IMR-90 (cell line): ENCODE data around the gene ADORA2A. TPM values are rescaled to one million over a fixed set of nuclear protein-coding genes. Genes with fewer than 3 reads are reported as not detected.

ENCODE experiments used
- ATAC-seq: fragments of 200-7000 bp; cut with Tn5 transposase; 2 replicates; pipeline ENCODE4 v1.9.1; 2020; ENCODE audit warnings: low read depth, mild to moderate bottlenecking, moderate library complexity
- BruUV-seq: library from RNA; stranded (reverse); fragments of 400-500 nt; replicated peaks from 2 replicates; lab custom pipeline; 2021; lab: Mats Ljungman, UMichigan
- CTCF ChIA-PET: fragments of 300-600 bp; formaldehyde crosslinking; extraction: SDS; loops from one replicate; lab custom pipeline; 2021; ENCODE audit warnings: antibody characterized with exemption; lab: Yijun Ruan, JAX
- POLR2A ChIA-PET: fragments of 300-600 bp; sonication (Branson Sonifier 250); formaldehyde crosslinking; loops from one replicate; lab custom pipeline; 2022; ENCODE audit warnings: antibody characterized with exemption; ENCODE audit not compliant: unreplicated experiment; lab: Charles Lee
- DNase-seq: peaks from one replicate; pipeline ENCODE4 v3.0.0; 2013
- H2AFZ ChIP-seq: replicated peaks from 2 replicates; pipeline ENCODE3; 2013; ENCODE audit warnings: low read length, mild to moderate bottlenecking; ENCODE audit not compliant: poor library complexity
- H2AK5ac ChIP-seq: 2 replicates; pipeline ENCODE4 v1.6.1; 2013; ENCODE audit warnings: low read depth, low read length, inconsistent platforms
- H2AK9ac ChIP-seq: replicated peaks from 2 replicates; pipeline ENCODE3; 2013; ENCODE audit warnings: mild to moderate bottlenecking, low read depth, low read length, moderate library complexity; ENCODE audit not compliant: poor library complexity
- H2BK120ac ChIP-seq: 2 replicates; pipeline ENCODE4 v1.6.1; 2013; ENCODE audit warnings: low read depth, low read length, inconsistent platforms
- H2BK15ac ChIP-seq: 3 replicates; pipeline ENCODE4 v1.6.1; 2013; ENCODE audit warnings: low read depth, low read length, inconsistent platforms
- H2BK20ac ChIP-seq: 2 replicates; pipeline ENCODE4 v1.6.1; 2013; ENCODE audit warnings: low read depth, mild to moderate bottlenecking, inconsistent platforms, low read length, moderate library complexity
- H2BK5ac ChIP-seq: 2 replicates; pipeline ENCODE4 v1.6.1; 2013; ENCODE audit warnings: mild to moderate bottlenecking, low read depth, low read length, inconsistent platforms; ENCODE audit not compliant: poor library complexity, severe bottlenecking
- H3K14ac ChIP-seq: replicated peaks from 2 replicates; pipeline ENCODE4 v1.6.1; 2013; ENCODE audit warnings: low read depth, low read length, inconsistent platforms
- H3K18ac ChIP-seq: 2 replicates; pipeline ENCODE4 v1.6.1; 2013; ENCODE audit warnings: low read depth, low read length, control low read depth
- H3K23ac ChIP-seq: 2 replicates; pipeline ENCODE4 v1.6.1; 2013; ENCODE audit warnings: low read depth, low read length, inconsistent platforms
- H3K27ac ChIP-seq: 2 replicates; pipeline ENCODE4 v1.5.1; 2013; ENCODE audit warnings: mild to moderate bottlenecking, control low read depth, low read length; ENCODE audit not compliant: insufficient read depth
- H3K27me3 ChIP-seq: 2 replicates; pipeline ENCODE4 v1.6.1; 2013; ENCODE audit warnings: low read length; ENCODE audit not compliant: control insufficient read depth, insufficient read depth
- H3K36me3 ChIP-seq: 2 replicates; pipeline ENCODE4 v1.6.1; 2013; ENCODE audit warnings: low read length, mixed read lengths; ENCODE audit not compliant: control insufficient read depth, insufficient read depth
- H3K4ac ChIP-seq: 2 replicates; pipeline ENCODE4 v1.6.1; 2013; ENCODE audit warnings: low read depth, low read length, inconsistent platforms
- H3K4me1 ChIP-seq: 2 replicates; pipeline ENCODE4 v1.6.1; 2013; ENCODE audit warnings: low read length, mixed read lengths; ENCODE audit not compliant: control insufficient read depth, insufficient read depth
- H3K4me2 ChIP-seq: 2 replicates; pipeline ENCODE4 v1.6.1; 2013; ENCODE audit warnings: low read depth, mild to moderate bottlenecking, control low read depth, low read length, moderate library complexity
- H3K4me3 ChIP-seq: 2 replicates; pipeline ENCODE4 v1.5.1; 2013; ENCODE audit warnings: low read depth, mild to moderate bottlenecking, control low read depth, low read length, moderate library complexity; ENCODE audit not compliant: insufficient read depth
- H3K56ac ChIP-seq: 2 replicates; pipeline ENCODE4 v1.6.1; 2013; ENCODE audit warnings: low read length, inconsistent platforms; ENCODE audit not compliant: insufficient read depth; ENCODE audit errors: extremely low read depth
- H3K79me1 ChIP-seq, 2 experiments: 2 replicates each; pipeline ENCODE4 v1.6.1; 2013; ENCODE audit warnings: low read length in 2 of 2, inconsistent platforms in 1 of 2, low read depth in 1 of 2
- H3K9ac ChIP-seq: 2 replicates; pipeline ENCODE4 v1.6.1; 2013; ENCODE audit warnings: low read depth, low read length, control low read depth
- H3K9me1 ChIP-seq: 2 replicates; pipeline ENCODE4 v1.6.1; 2013; ENCODE audit warnings: low read length, inconsistent platforms; ENCODE audit not compliant: insufficient read depth
- H3K9me3 ChIP-seq: 2 replicates; pipeline ENCODE4 v1.6.1; 2013; ENCODE audit warnings: low read length; ENCODE audit not compliant: control insufficient read depth, insufficient read depth
- H4K20me1 ChIP-seq: 2 replicates; pipeline ENCODE4 v1.6.1; 2013; ENCODE audit warnings: low read length, inconsistent platforms; ENCODE audit not compliant: insufficient read depth
- H4K5ac ChIP-seq: 2 replicates; pipeline ENCODE4 v1.6.1; 2013; ENCODE audit warnings: mild to moderate bottlenecking, low read depth, low read length, control low read depth
- H4K8ac ChIP-seq, 2 experiments: 2 replicates each; pipeline ENCODE4 v1.6.1; 2013; ENCODE audit warnings: low read depth in 2 of 2, low read length in 2 of 2, control low read depth in 1 of 2, inconsistent platforms in 1 of 2
- H4K91ac ChIP-seq: 2 replicates; pipeline ENCODE4 v1.6.1; 2013; ENCODE audit warnings: low read depth, low read length, inconsistent platforms; ENCODE audit not compliant: insufficient read depth
- CHD1 ChIP-seq: IDR thresholded peaks from 2 replicates; pipeline ENCODE4 v1.6.1; 2012; ENCODE audit warnings: low read depth, low read length, improper control_type of control experiment
- MAFK ChIP-seq: IDR thresholded peaks from 2 replicates; pipeline ENCODE4 v1.6.1; 2012; ENCODE audit warnings: low read depth, low read length, improper control_type of control experiment
- MAZ ChIP-seq: IDR thresholded peaks from 2 replicates; pipeline ENCODE4 v1.6.1; 2012; ENCODE audit warnings: low read depth, mild to moderate bottlenecking, low read length, improper control_type of control experiment, moderate library complexity, borderline replicate concordance
- NFE2L2 ChIP-seq: fragments of 150-350 bp; IDR thresholded peaks from 2 replicates; pipeline ENCODE4 v1.6.1; 2016; ENCODE audit warnings: low read depth, mild to moderate bottlenecking, low read length
- RAD21 ChIP-seq: IDR thresholded peaks from 2 replicates; pipeline ENCODE4 v1.6.1; 2012; ENCODE audit warnings: low read length, improper control_type of control experiment
- RCOR1 ChIP-seq: IDR thresholded peaks from 2 replicates; pipeline ENCODE4 v1.6.1; 2012; ENCODE audit warnings: mild to moderate bottlenecking, low read length, improper control_type of control experiment; ENCODE audit not compliant: insufficient replicate concordance
- RFX5 ChIP-seq: IDR thresholded peaks from 2 replicates; pipeline ENCODE4 v1.8.0; 2012; ENCODE audit warnings: low read depth, mild to moderate bottlenecking, low read length, moderate library complexity
- USF2 ChIP-seq: fragments of 150-350 bp; IDR thresholded peaks from 2 replicates; pipeline ENCODE4 v1.6.1; 2017; ENCODE audit warnings: mild to moderate bottlenecking, antibody characterized with exemption, low read length, low read depth
- WGBS, 2 experiments: methylation state at CpG; one replicate each; pipeline versions ENCODE4 v1.1.5 to v1.1.7; 2013; ENCODE audit warnings: missing lambda C conversion rate in 2 of 2; ENCODE audit not compliant: insufficient read length in 1 of 2; ENCODE audit errors: extremely low coverage in 2 of 2; 5-methylcytosine and 5-hydroxymethylcytosine counted together
- dilution Hi-C: fragments of 300-500 bp; cut with HindIII; formaldehyde crosslinking; loops from one replicate; pipeline ENCODE4 v1.14.3; 2018; ENCODE audit warnings: low sequenced_read_pairs; ENCODE audit not compliant: unreplicated experiment
- in situ Hi-C: fragments of 300-500 bp; cut with MboI; formaldehyde crosslinking; loops from 3 replicates; pipeline ENCODE4 v1.14.3; 2019; ENCODE audit warnings: low sequenced_read_pairs, inconsistent platforms, mixed read lengths
- intact Hi-C: fragments of 100-400 bp; cut with micrococcal nuclease; formaldehyde crosslinking; loops from 2 replicates; pipeline ENCODE4 v1.10.0; 2022
- polyA plus RNA-seq, 3 experiments: library from polyadenylated mRNA; depleted of rRNA; stranded (reverse); fragments of >200 nt; gene quantifications; 2 replicates each; pipeline ENCODE4 v1.2.3, GENCODE V29; 2012; ENCODE audit warnings: low replicate concordance in 1 of 3
- total RNA-seq: library from RNA; depleted of rRNA; stranded (reverse); fragments of >200 nt; gene quantifications from 2 replicates; pipeline ENCODE4 v1.2.3, GENCODE V29; 2012

Gene ADORA2A
- total and polyA plus RNA-seq, 2 of the 4 experiments (the other 2 are of a cell fraction): 0.36 to 1.1 TPM

GRCh38 chr22:24400034-24400725 lies 27.2 kb upstream of the ADORA2A start:
- Histone ChIP-seq H2AFZ (no peak overlapping the region), H3K9me1 (peaks cover 46% of the 10 kb centered on the region), H2BK15ac (peak overlapping the region; percentile 4; the same call in 2 of the 3 replicates), H2BK5ac (peak overlapping the region; percentile 16), H3K27me3 (no peaks in the 10 kb centered on the region), H3K23ac (no peak overlapping the region), H2BK20ac (peak overlapping the region; percentile 1; the same call in 1 of the 2 replicates), H4K91ac (no peak overlapping the region), H3K14ac (no peak overlapping the region), H3K4me3 (no peak overlapping the region), H2AK5ac (peak overlapping the region; percentile 13; the same call in 1 of the 2 replicates), H3K36me3 (peaks cover 12% of the 10 kb centered on the region), H3K56ac (no peak overlapping the region), H3K18ac (no peak overlapping the region), H4K20me1 (peaks cover 4% of the 10 kb centered on the region), H2AK9ac (no peak overlapping the region), H3K4me1 (peaks cover 33% of the 10 kb centered on the region), H3K9ac (no peak overlapping the region), H2BK120ac (no peak overlapping the region), H3K27ac (no peak overlapping the region), H4K5ac (no peak overlapping the region), H3K4me2 (peak overlapping the region; percentile 42; the same call in 1 of the 2 replicates), H3K4ac (no peak overlapping the region), H3K9me3 (no peaks in the 10 kb centered on the region), H4K8ac (no peak overlapping the region), H3K79me1 (peaks cover 17 to 74% of the 10 kb centered on the region in 2 experiments)
- ChIA-PET CTCF (interaction anchor here (0.6 to 1.7 kb wide), 3 partner anchors 15 to 116 kb away, joined by 4 to 5 read pairs (median 4); no protein-coding TSS in a partner anchor), POLR2A (no interaction called here)
- ATAC-seq (no peak), DNase-seq (no peak)
- intact Hi-C loops: no loop called here
- no TSS peak for BruUV-seq
- TF ChIP-seq CHD1: no peak
- TF ChIP-seq USF2: no peak
- no peak for TF ChIP-seq RAD21
- no peak for TF ChIP-seq MAZ
- TF ChIP-seq NFE2L2: no peak
- TF ChIP-seq MAFK: no peak
- TF ChIP-seq RCOR1: no peak
- TF ChIP-seq RFX5: no peak
- WGBS, 2 experiments: no CpG with 5 or more reads among the region's 8 CpGs
- in situ Hi-C loops: no loop called here
- dilution Hi-C loops: no loop called here
